ENCODE results near the gene CLTA.
A peak's percentile ranks its signal among the peaks of the same experiment; 100 is the strongest.
"Not testable (repeated sequence)": the region's sequence is repeated elsewhere in the genome, so short reads cannot be mapped to it uniquely, and the experiment has no call there.

Gene CLTA

DNA sequence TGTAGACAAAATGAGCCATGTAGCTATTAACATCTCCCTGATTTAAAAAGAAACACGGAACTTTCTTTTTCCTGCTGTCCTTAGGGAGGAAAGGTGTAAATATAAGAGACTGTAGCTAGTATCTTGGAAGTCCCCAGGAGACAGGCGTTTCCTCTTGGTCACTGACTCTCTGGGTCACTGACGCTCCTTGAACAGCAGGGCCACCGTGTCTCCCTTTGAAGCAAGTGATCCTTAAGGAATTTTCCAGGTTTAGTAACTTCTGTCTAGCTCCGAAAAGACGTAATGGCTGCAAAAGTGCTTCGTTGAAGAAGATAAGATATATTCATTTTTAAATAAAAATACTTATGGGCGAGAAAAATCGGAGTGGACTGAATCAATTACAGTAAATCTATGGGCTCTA lies 745 bp upstream of the CLTA start:
- no peak for DNase-seq (ENCODE audit: low spot score)

DNA sequence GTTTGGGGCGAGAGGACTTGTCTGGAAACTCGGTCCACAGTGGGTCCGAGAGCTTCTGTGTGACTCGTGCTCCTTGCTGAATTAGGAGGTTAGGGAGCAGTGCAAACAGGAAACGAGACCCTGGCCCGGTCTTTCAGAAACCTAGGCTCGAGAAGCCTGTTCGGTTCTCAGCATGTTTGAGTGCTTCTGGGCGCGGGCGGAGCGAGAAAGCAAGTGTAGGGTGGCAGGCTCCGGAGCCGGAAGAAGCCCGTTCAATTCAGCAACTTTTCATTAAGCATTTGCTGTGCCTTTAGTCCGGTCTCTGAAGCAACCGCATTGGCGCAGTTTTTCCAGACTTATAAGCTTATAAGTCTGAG lies 547 bp downstream of the CLTA start:
- no peak for DNase-seq (ENCODE audit: low spot score)

DNA sequence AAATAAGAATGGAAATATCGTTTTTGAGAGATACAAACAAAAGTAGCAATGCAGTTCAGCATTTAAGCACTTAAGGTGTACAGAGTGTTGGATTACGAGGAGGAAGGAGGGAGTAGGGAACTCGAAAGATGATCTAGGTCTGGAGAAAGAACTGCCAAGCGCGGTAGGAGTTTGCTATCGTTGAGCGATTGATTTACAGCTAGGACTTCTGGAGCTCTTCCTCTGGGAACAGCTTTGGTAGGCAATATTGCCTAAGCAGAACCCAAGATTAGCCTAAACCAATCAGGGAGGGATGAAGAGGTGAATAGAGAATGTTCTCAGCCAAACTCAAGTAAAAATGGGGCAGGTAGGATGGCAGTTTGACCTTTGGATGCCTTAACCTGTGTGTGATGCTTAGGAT lies 965 bp downstream of the CLTA start:
- DNase-seq (ENCODE audit: low spot score) = no peak

DNA sequence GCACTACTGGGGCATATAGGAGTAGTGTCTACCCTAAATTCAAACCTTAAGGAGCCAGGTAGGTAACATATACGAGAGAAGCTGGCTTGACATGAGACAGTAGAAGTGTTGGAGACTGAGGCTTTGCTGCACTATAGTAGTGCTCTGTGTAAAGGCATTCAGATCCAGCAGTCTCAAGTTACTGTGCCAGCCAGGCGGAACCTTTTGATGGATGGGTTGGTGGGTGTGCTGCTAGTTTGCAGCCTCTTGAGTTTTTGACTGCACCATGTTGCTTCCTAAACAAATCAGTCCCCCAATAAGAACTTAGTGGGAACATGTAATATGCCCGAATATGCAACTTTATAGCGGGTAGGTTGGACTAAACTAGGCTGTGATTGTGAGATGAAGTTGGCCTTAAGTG lies 1.5 kb downstream of the CLTA start:
- no peak for DNase-seq (ENCODE audit: low spot score)

DNA sequence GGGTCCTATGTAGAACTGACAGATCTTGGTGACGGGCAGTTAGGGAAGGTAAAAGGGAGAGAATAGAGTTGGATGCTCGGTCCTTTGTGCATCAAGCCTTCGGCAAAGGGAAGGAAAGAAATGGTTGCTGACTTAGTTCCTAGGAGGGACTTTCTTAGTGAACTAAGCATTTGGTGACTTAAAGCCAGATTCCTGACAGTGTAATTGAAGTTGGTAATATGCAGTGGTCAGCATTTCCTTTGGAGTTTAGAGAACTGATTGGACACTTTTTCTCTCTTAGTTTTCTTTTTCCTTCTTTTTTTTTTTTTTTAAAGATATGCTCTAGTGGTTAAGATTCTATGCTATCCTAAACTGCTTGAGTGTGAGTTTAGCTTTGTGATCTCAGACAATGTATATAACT lies 2.3 kb downstream of the CLTA start:
- no peak for DNase-seq (ENCODE audit: low spot score)

DNA sequence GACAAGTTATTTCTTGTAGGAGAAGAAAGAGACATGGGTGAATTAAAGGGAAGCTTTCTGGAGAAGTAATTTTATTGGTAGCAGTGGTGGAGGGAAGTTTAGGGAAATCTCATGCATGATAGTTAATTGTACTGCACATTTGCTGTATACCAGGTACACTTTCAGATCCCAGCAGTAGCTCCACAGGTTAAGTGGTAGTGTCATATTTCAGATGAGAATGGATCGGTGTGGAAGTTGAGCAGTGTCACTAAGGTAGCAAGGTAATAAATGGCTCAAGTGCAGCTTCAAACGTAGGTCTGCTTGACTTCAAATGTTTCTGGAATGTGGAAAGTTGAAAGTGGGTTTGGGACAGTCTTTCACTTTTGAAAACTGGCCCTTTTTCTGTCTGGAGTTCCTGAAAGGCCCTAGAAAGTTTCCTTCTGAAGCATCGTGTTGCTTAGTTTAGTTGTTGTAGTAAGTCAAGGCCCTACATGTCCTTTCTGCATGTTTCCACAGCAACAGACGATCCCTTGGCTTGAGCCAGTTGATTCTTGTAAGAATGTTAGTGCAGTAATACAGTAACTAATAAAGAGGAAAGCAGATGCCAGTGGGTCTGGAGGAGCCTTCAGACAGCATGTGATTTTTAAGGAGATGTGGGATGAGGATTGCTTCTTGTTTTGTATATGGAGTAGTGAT lies 3.7 kb downstream of the CLTA start:
- no peak for DNase-seq (ENCODE audit: low spot score)

DNA sequence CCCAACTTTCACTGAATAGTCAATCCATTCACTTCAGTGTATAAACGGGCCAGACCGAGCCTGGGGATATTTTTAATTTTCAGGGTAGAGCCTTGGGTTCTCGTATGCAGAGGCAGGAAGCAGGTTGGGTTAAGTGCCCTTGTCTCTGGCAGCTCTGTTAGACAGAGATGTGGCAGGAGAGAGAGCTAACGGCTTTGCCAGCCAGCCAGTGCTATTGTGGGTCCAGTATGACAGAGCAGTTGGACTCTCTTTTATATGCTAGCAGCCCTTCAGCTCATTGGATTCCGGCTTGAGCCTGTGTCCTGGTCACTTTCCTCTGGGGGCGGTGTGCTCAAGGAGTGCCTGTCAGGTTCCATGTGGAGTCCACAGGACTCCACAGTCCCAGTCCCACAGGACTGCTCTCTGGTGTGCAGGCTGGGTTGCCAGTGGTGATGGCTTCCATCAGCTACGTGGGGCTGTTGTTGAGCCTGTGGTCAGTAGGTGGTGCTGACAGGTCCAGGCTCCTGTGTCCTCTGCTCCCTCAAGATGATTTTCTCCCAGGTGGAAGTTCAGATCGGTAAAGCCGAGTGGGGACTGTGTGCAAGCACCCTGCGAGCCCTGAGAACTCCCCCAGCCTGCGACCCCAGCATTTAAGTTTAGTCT lies 14.3 kb downstream of the CLTA start:
- DNase-seq (ENCODE audit: low spot score) = no peak

DNA sequence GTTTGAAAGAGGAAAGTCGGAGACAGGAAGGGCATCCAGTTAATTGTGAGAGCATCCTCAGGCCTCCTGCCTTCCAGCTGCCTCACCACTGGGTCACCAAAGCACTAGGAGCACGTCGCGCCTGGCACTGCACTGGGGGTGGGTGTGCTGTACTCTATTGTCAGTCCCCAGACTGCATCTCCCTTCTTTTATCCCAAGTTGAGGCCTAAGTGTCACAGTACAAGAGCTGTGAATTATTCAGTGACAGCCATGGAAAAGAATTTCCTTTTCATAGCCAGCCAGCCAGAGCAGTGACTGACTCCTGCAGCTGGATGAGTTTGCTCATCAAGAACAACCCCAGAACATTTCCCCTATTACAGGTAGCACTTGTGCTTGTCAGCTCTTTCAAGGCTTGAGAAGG lies 16.3 kb downstream of the CLTA start:
- peak; percentile 52 for DNase-seq (ENCODE audit: low spot score)

DNA sequence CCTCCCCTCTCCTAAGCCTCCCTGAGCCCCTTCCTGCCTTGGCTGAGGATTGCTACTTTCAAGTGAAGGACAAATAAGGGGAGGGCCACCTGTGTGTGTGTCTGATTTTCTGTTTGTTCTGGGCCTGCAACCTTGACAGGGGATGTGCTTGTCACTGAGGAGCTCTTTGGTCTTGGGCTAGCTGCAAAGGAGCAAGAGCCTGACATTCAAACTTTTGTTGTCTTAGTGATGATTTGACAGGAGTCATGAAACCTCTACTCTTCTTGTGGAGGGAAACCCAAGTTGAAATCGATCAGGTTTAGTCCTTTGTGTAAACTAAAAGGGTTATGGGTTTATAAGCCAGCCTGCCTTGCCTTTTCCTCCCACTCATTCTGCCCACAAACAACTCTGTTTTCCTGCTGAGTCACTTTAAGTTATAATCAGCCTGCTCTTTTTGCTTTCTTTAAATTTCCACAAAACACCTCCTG lies 16.9 kb downstream of the CLTA start:
- peak; percentile 41 for DNase-seq (ENCODE audit: low spot score)

DNA sequence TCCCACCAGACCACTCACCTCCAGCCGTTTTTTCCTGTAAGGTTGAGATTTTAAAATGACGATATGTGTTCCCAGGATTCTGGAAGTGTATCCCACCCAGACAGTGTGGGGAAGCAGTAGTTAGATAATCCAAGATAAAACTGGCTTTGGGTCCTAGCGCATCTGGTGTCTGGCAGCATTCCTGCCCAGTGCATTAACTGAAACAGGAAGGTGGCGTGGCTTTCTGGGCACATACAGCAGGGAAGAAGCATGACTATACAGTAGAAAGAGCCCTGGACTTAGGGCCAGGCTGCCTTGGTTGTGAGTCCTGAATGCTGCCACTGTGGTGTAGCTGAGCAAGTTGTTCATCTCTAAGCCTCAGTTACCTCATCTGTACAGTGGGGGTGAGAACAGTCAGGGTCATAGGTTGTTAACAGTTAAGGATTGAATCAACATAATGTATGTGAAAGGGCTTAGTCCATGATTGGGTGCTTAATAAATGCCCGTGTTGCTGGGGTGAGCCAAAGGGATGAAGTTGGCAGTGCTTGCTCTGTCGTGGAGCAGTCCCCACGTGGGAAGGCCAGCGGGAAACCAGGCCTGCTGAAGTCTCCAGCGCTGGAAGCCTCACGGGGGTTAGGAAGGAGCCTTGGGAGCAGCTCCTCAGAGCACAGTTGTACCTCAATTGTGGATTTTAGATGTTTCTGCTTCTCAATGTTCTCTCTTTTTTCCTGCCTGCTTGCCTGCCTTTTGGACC lies 18.0 kb downstream of the CLTA start:
- DNase-seq (ENCODE audit: low spot score) = peak; percentile 33

DNA sequence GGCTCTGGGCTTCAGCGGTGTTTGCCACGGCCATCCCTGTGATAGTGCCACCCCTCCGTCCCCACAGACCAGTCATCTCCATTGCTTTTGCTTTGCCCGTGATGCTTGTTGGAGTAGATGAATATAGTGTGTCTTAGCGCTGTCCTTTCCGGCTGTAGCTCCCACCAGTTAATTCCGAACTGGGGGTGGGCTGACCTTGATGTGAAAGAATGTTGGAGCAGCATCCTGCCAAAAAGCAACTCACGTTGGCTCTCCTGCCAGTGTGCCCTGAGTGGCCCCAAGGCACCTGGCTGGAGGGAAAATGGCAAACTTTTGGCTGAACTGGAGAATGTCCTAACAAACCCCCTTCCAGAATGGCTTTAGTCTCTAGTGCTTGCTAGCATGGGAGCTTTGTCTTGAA lies 20.0 kb downstream of the CLTA start:
- DNase-seq (ENCODE audit: low spot score) = no peak

DNA sequence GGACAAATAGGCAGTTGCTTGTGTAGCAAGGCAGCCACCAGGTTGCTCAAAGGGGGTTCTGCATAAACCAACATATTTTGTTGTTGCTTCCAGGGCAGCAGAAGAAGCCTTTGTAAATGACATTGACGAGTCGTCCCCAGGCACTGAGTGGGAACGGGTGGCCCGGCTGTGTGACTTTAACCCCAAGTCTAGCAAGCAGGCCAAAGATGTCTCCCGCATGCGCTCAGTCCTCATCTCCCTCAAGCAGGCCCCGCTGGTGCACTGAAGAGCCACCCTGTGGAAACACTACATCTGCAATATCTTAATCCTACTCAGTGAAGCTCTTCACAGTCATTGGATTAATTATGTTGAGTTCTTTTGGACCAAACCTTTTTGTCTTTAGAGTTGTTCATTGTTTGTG lies 20.8 kb downstream of the CLTA start:
- DNase-seq (ENCODE audit: low spot score) = no peak

DNA sequence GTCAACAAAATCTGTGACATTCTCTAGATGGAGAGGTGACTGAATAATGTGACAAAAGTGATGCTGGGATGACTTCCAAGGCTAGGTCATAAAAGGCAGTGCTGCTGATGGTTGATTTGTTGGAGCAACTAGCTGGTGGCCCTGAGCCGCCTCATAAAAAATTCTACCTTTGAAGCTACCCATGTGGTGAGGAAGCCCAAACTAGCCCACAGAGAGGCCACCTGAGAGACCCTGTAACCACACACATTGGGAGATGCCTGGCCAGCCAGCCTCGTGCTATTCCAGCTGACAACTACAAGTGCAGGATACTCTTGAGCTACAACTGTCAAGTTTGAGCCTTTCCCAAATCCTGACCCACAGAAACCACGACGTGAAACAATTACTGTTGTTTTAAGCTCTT lies 22.7 kb downstream of the CLTA start:
- no peak for DNase-seq (ENCODE audit: low spot score)

DNA sequence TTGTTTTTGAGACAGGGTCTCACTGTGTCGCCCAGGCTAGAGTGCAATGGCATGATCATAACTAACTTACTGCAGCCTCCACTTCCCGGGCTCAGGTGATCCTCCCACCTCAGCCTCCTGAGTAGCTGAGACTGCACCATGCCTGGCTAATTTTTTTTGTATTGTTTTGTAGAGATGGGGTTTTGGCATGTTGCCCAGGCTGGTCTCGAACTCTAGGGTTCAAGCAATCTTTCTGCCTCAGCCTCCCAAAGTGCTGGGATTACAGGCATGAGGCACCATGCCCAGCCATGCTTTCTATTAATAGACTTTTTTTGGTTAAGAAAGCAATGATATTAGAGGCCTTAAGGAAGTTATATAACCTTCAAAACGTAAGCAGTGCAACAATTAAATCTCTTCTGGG lies 23.3 kb downstream of the CLTA start:
- no peak for DNase-seq (ENCODE audit: low spot score)

DNA sequence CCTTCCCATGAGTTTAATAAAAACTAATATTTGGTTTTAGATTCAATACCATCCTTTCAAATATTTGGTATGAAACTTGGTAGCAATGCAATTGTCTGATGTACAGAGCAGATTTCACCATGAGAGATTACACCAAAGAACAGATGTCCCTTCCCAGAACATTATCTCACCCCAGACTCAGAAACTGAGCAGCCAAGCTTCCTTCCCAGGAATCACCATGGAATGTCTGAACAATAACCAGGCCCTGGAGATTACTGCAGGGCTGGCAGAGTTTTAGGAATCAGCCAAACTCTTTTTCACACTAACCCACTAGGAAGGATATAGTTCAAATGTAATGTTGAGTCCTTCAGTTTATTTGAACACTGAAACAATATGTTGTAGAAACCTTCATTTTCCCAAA lies 23.9 kb downstream of the CLTA start:
- no peak for DNase-seq (ENCODE audit: low spot score)

DNA sequence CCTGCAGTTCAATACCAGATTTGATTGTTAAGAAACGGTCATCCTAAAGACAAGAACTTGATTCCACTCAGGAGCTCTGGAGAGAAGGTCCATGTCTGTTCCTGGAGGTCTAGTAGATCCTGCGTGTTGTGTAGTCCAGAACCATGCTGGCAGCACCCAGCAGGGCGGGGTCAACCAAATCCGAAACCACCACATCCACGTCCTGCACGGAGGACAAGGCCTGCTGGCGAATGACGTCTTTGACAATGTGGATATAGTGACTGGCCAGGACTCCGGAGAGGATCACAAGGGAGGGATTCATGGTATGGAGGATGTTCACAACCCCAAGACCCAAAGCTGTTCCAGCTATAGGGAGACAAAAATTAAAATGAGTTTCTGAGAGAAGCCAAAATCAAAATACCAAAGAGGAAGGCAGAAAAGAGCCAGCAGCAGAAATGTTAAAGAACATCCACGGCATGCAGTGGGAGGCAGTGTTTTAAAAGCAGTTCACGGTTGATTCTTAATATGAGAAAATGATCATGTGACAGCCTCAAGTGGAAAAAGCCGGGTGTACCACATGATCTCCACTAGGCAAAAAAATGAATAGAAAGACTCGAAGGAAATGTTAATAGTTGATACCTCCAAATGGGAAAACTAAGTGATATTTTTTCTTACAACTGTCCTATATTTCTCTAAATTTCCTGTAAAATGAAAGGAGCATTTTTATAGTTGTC lies 26.7 kb downstream of the CLTA start:
- no peak for DNase-seq (ENCODE audit: low spot score)

DNA sequence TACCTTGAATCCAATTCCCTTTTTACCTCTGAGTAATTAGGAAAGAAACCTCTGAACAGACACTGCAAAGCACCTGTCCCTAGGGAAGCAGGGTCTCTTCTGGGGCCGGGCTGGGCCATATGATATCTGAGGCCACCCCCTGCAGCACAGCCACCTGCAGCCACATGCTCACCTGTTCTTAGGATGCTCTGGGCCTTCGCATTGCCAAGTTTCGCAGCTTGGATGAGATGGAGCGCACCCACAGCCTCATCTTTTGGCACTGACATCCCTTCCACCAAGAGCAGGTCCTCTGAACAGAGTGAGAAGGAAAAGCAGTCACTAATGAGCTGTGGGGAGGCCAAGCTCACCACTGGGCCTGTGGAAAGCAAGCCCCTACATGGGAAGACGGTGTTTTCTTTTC lies 27.3 kb downstream of the CLTA start:
- DNase-seq (ENCODE audit: low spot score) = no peak

DNA sequence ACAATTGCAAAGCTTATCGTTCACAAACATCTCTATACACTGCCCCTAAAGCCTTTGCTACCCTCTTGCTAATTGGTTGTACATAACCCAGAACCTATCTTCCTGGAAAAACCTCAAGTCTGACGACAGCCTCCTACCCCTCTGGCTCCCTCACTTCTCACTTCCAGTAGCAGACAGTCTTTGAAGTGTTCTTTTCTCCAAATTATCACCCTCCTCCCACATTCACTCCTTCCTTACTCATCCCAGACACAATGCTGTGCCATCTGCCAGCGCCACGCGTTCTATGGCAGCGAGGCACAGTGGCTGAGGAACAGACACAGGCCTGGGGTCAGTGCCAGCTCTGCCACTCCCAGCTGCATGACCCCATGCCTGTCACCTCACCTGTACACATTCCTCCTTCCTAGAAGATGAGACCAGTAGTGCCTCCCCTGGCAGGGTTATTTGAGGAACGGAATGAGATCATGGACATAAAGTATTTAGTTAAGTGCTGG lies 27.7 kb downstream of the CLTA start:
- DNase-seq (ENCODE audit: low spot score) = no peak

DNA sequence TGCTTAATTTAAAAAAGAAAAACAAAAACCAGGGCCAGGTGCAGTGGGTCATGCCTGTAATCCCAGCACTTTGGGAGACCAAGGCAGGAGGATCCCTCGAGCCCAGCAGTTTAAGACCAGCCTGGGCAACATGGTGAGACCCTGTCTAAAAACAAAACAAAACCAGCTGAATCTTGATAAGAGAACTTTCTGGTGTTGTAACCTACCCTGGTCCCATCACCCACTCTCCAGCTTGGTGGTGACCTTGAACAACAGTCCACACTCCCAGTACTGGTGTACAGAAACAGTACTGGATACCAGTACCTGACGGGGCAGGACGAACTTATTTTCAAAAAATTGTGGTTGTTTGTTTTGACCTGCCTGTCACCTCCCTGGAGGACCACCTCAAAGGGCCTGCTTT lies 30.9 kb downstream of the CLTA start:
- DNase-seq (ENCODE audit: low spot score) = no peak

DNA sequence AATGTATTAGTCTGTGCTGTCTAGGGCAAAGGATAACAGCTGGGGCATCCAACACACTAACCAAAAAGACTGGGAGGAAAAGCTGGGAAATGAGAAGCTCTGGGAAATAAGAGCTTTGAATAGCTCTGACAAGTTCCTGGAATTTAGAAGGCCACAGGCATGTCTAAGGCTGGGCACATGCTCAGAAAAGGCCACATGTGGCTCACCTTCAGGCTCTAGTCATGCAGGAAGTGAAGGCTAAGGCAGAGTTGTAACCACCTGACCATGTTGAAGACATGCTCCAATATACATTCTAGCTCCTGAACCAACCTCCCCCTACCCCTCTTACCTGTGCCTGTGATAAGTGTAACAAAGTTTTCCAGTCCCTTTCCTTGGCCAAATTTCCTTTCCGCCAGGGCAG lies 31.7 kb downstream of the CLTA start:
- no peak for DNase-seq (ENCODE audit: low spot score)

DNA sequence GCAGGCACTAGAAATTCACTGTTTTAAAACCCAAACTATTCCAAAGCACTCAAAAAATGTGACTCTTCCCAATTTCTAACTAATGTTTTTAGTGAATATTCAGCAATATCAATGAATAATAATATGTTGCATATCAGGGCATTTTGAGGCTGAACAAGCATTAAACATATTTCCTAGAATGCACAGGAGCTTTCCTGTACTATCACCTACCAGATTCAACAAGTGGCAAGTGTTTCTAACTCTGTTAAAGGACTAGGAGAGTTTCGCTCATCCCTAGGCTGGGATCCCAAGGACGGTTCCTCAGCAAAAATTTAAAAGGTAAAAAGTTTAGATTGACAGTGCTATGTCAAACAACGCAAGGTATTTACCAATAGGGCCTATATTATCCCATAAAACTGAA lies 46.5 kb downstream of the CLTA start:
- no peak for DNase-seq (ENCODE audit: low spot score)

DNA sequence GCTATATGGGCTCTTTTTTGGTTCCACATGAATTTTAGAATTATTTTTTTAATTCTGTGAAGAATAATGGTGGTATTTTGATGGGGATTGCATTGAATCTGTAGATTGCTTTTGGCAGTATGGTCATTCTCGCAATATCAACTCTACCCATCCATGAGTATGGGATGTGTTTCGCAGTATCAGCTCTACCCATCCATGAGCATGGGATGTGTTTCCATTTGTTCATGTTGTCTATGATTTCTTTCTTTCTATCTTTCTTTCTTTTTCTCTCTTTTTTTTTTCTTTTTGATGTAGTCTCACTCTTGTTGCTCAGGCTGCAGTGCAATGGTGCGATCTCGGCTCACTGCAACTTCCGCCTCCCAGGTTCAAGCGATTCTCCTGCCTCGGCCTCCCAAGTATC lies 48.5 kb downstream of the CLTA start:
- not testable (repeated sequence) for DNase-seq (ENCODE audit: low spot score)

DNA sequence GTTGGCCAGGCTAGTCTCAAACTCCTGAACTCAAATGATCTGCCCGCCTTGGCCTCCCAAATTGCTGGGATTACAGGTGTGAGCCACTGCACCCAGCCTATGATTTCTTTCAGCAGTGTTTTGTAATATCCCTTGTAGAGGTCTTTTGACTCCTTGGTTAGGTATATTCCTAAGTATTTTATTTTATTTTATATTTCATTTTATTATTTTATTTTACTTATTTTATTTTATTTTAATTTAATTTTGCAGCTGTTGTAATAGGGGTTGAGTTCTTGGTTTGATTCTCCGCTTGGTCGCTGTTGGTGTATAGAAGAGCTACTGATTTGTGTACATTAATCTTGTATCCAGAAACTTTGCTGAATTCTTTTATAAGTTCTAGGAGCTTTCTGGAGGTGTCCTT lies 49.0 kb downstream of the CLTA start:
- DNase-seq (ENCODE audit: low spot score) = not testable (repeated sequence)

Measured in AG08395 (cell line).